Measurements from ENCODE around the gene COG5. TPM values are rescaled to one million over a fixed set of nuclear protein-coding genes. Genes with fewer than 3 reads are reported as not detected.

Gene COG5
- total and polyA plus RNA-seq, 4 donors, result 4.1 to 27.1 (median 8.4) TPM

- TF ChIP-seq, protein P1, sequence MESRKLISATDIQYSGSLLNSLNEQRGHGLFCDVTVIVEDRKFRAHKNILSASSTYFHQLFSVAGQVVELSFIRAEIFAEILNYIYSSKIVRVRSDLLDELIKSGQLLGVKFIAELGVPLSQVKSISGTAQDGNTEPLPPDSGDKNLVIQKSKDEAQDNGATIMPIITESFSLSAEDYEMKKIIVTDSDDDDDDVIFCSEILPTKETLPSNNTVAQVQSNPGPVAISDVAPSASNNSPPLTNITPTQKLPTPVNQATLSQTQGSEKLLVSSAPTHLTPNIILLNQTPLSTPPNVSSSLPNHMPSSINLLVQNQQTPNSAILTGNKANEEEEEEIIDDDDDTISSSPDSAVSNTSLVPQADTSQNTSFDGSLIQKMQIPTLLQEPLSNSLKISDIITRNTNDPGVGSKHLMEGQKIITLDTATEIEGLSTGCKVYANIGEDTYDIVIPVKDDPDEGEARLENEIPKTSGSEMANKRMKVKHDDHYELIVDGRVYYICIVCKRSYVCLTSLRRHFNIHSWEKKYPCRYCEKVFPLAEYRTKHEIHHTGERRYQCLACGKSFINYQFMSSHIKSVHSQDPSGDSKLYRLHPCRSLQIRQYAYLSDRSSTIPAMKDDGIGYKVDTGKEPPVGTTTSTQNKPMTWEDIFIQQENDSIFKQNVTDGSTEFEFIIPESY (IDR thresholded peaks at IDR 0.05), result no peak
Observed at GRCh38 chr7:107171496-107171895, 392.2 kb downstream of the COG5 start (continued).

DNA sequence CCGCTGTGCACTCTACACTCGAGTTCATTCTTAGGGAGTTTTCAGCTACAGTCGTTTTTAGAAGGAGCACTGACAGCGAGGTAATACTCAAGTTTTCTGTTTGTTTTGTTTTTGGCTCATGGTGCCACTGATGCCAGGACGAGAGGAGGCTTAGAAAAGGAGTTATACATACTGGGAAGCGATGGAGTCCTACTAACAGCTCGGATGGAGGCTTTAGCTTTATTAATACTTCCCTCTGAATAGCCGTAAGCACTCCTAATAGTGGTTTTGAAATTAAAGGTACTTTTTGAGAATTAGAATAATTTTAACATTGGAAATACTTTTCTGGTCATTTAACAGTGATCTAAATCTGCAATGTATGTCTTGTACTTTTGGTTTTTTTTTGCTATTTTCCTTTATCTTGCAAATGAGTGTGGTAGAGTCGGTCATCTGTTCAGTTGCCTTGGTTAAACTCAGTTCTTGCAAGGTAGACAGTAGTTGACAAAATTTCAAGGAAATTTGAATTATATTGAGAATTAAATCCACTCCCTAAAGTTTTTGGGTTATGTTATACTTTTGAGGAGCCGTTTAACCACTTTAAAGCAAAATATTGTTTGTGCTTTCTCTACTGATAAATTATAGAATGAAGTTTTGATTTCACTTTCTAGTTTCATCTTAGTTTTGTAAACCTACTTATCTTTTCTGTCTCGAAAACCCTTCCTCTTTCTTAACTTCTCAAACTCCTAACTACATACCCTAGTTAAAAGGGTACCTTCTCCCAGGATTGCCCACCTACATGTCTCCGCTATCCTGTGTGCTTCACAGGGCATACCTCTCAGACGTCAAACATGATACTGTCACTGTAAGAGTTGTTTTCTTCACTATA is 393.4 kb downstream of the COG5 start:
- H3K36me3 ChIP-seq (ENCODE audit: control insufficient read depth in 4 of 4, insufficient read depth in 3 of 4, low read depth in 1 of 4, low read length in 3 of 4), result peaks cover 0 to 2% (median under 1%) of the 10 kb centered on the region in 4 donors
- no peaks in the 10 kb centered on the region for H3K27me3 ChIP-seq (ENCODE audit: control insufficient read depth in 4 of 4, insufficient read depth in 4 of 4, low read length in 3 of 4)
- 10% methylated on average over 13 of the region's 13 CpGs for WGBS
- peak overlapping the region; percentile 61 to 75 for H3K9ac ChIP-seq (ENCODE audit: low read depth in 1 of 2, low read length in 2 of 2)
- peaks cover 5 to 27% (median 13%) of the 10 kb centered on the region in 4 donors for H3K4me1 ChIP-seq (ENCODE audit: control insufficient read depth in 4 of 4, insufficient read depth in 4 of 4, low read length in 3 of 4)
- H3K9me3 ChIP-seq (ENCODE audit: control insufficient read depth in 4 of 4, low read length in 3 of 4), result no peaks in the 10 kb centered on the region
- DNase-seq (ENCODE audit: low spot score), result no peak
- TF ChIP-seq, protein P2, sequence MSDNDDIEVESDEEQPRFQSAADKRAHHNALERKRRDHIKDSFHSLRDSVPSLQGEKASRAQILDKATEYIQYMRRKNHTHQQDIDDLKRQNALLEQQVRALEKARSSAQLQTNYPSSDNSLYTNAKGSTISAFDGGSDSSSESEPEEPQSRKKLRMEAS (IDR thresholded peaks at IDR 0.05), result peak; percentile 22
- TF ChIP-seq NR2F2 (IDR thresholded peaks at IDR 0.05) (no peak), RXRA (IDR thresholded peaks at IDR 0.05) (peak in 1 of 2 donors; percentile 2)
- TF ChIP-seq, protein P3, sequence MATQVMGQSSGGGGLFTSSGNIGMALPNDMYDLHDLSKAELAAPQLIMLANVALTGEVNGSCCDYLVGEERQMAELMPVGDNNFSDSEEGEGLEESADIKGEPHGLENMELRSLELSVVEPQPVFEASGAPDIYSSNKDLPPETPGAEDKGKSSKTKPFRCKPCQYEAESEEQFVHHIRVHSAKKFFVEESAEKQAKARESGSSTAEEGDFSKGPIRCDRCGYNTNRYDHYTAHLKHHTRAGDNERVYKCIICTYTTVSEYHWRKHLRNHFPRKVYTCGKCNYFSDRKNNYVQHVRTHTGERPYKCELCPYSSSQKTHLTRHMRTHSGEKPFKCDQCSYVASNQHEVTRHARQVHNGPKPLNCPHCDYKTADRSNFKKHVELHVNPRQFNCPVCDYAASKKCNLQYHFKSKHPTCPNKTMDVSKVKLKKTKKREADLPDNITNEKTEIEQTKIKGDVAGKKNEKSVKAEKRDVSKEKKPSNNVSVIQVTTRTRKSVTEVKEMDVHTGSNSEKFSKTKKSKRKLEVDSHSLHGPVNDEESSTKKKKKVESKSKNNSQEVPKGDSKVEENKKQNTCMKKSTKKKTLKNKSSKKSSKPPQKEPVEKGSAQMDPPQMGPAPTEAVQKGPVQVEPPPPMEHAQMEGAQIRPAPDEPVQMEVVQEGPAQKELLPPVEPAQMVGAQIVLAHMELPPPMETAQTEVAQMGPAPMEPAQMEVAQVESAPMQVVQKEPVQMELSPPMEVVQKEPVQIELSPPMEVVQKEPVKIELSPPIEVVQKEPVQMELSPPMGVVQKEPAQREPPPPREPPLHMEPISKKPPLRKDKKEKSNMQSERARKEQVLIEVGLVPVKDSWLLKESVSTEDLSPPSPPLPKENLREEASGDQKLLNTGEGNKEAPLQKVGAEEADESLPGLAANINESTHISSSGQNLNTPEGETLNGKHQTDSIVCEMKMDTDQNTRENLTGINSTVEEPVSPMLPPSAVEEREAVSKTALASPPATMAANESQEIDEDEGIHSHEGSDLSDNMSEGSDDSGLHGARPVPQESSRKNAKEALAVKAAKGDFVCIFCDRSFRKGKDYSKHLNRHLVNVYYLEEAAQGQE (IDR thresholded peaks at IDR 0.05), result no peak
- peak overlapping the region; percentile 66 to 98 (median 92) for H3K4me3 ChIP-seq (ENCODE audit: low read depth in 1 of 3, low read length in 3 of 3)
- peak overlapping the region; percentile 99 to 100 for H3K27ac ChIP-seq (ENCODE audit: low read depth in 1 of 2, low read length in 2 of 2)

GRCh38 chr7:107169120-107170050 is 394.3 kb downstream of the COG5 start:
- Histone ChIP-seq H3K4me3 (ENCODE audit: low read depth in 1 of 3, low read length in 3 of 3) (peak overlapping the region; percentile 66 to 98 (median 92)), H3K9ac (ENCODE audit: low read depth in 1 of 2, low read length in 2 of 2) (peak overlapping the region; percentile 82 to 94), H3K27ac (ENCODE audit: low read depth in 1 of 2, low read length in 2 of 2) (peak overlapping the region; percentile 99 to 100), H3K27me3 (ENCODE audit: control insufficient read depth in 4 of 4, insufficient read depth in 4 of 4, low read length in 3 of 4) (no peaks in the 10 kb centered on the region), H3K36me3 (ENCODE audit: control insufficient read depth in 4 of 4, insufficient read depth in 3 of 4, low read depth in 1 of 4, low read length in 3 of 4) (peaks cover 0 to 2% (median under 1%) of the 10 kb centered on the region in 4 donors), H3K9me3 (ENCODE audit: control insufficient read depth in 4 of 4, low read length in 3 of 4) (no peaks in the 10 kb centered on the region), H3K4me1 (ENCODE audit: control insufficient read depth in 4 of 4, insufficient read depth in 4 of 4, low read length in 3 of 4) (peaks cover 5 to 26% (median 13%) of the 10 kb centered on the region in 4 donors)
- under 1% methylated on average over 73 of the region's 73 CpGs for WGBS
- peak; percentile 93 for DNase-seq (ENCODE audit: low spot score)
- TF ChIP-seq FOXA2 (IDR thresholded peaks at IDR 0.05) (peak; percentile 34), HNF4A (conservative IDR thresholded peaks at IDR 0.05) (peak; percentile 65 to 73), YY1 (IDR thresholded peaks at IDR 0.05) (peak; percentile 89), NR2F2 (IDR thresholded peaks at IDR 0.05) (peak; percentile 63), RXRA (IDR thresholded peaks at IDR 0.05) (peak; percentile 91 to 92), TAF1 (conservative IDR thresholded peaks at IDR 0.05) (peak; percentile 79), FOXA1 (IDR thresholded peaks at IDR 0.05) (peak; percentile 73), HNF4G (IDR thresholded peaks at IDR 0.05) (no peak), GABPA (IDR thresholded peaks at IDR 0.05 in 1 of 2, conservative IDR thresholded peaks at IDR 0.05 in 1 of 2) (peak in 1 of 2 donors; percentile 36), RAD21 (IDR thresholded peaks at IDR 0.05) (peak; percentile 49 to 58), EGR1 (IDR thresholded peaks at IDR 0.05; ENCODE audit: low read depth in 2 of 2) (peak in 1 of 2 donors; percentile 82), SP1 (IDR thresholded peaks at IDR 0.05) (peak; percentile 83)
- TF ChIP-seq, protein P4, sequence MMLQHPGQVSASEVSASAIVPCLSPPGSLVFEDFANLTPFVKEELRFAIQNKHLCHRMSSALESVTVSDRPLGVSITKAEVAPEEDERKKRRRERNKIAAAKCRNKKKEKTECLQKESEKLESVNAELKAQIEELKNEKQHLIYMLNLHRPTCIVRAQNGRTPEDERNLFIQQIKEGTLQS (IDR thresholded peaks at IDR 0.05), result no peak
- TF ChIP-seq, protein P1 (IDR thresholded peaks at IDR 0.05), result peak; percentile 88
- TF ChIP-seq, protein P5, sequence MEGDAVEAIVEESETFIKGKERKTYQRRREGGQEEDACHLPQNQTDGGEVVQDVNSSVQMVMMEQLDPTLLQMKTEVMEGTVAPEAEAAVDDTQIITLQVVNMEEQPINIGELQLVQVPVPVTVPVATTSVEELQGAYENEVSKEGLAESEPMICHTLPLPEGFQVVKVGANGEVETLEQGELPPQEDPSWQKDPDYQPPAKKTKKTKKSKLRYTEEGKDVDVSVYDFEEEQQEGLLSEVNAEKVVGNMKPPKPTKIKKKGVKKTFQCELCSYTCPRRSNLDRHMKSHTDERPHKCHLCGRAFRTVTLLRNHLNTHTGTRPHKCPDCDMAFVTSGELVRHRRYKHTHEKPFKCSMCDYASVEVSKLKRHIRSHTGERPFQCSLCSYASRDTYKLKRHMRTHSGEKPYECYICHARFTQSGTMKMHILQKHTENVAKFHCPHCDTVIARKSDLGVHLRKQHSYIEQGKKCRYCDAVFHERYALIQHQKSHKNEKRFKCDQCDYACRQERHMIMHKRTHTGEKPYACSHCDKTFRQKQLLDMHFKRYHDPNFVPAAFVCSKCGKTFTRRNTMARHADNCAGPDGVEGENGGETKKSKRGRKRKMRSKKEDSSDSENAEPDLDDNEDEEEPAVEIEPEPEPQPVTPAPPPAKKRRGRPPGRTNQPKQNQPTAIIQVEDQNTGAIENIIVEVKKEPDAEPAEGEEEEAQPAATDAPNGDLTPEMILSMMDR (IDR thresholded peaks at IDR 0.05; ENCODE audit: low read depth, low read length, missing input control), result no peak
